Activated CD8-positive, alpha-beta T cell treated with anti-CD3 and anti-CD28 coated beads, Interleukin-2, amount 10 ng/mL, durations not matched to agents 7 days and 5 days (primary cell): ENCODE results near the gene COL16A1. TPM values are rescaled to one million over a fixed set of nuclear protein-coding genes. Genes with fewer than 3 reads are reported as not detected.

Experiments
- ATAC-seq: fragments of 150-1000 bp; cut with Tn5 transposase; one replicate; pipeline ENCODE4 v1.10.0; 2021; ENCODE audit warnings: moderate library complexity
- CTCF ChIA-PET: fragments of 350-600 bp; sonication (Branson Sonifier 250); formaldehyde crosslinking; loops from one replicate; lab custom pipeline; 2021; ENCODE audit warnings: antibody characterized with exemption; lab: Charles Lee
- POLR2A ChIA-PET: fragments of 350-600 bp; sonication (Branson Sonifier 250); formaldehyde crosslinking; loops from one replicate; lab custom pipeline; 2021; ENCODE audit warnings: antibody characterized with exemption; lab: Charles Lee
- DNase-seq: peaks from one replicate; pipeline ENCODE4 v3.0.0-alpha.2; 2020
- H3K27ac Mint-ChIP-seq: one replicate; pipeline ENCODE4 v1.8.0; 2021; ENCODE audit warnings: mild to moderate bottlenecking, mixed read lengths
- H3K27me3 Mint-ChIP-seq: one replicate; pipeline ENCODE4 v1.8.0; 2021; ENCODE audit warnings: low read depth, mixed read lengths
- H3K36me3 Mint-ChIP-seq: one replicate; pipeline ENCODE4 v1.8.0; 2021; ENCODE audit warnings: low read depth, mixed read lengths
- H3K4me1 Mint-ChIP-seq: one replicate; pipeline ENCODE4 v1.8.0; 2021; ENCODE audit warnings: low read depth, mixed read lengths
- H3K4me3 Mint-ChIP-seq: one replicate; pipeline ENCODE4 v1.8.0; 2021; ENCODE audit warnings: mild to moderate bottlenecking, mixed read lengths
- H3K9me3 Mint-ChIP-seq: one replicate; pipeline ENCODE4 v1.8.0; 2022; ENCODE audit warnings: mixed read lengths; ENCODE audit not compliant: insufficient read depth
- total RNA-seq, 2 experiments: library from RNA; stranded (reverse); gene quantifications; one replicate each; pipeline ENCODE4 v1.2.3, GENCODE V29; 2021

Gene COL16A1
- total RNA-seq, 2 experiments from 2014 or later, result not detected

GRCh38 chr1:31669786-31670592 is 33.8 kb downstream of the COL16A1 start:
- POLR2A ChIA-PET, result interaction anchor here (0.6 to 1.0 kb wide), 3 partner anchors 26 to 92 kb away, joined by 3 read pairs; no protein-coding TSS in a partner anchor

GRCh38 chr1:31669433-31669785 is 34.4 kb downstream of the COL16A1 start:
- Mint-ChIP-seq H3K9me3 (no peaks in the 10 kb centered on the region), H3K36me3 (no peaks in the 10 kb centered on the region), H3K4me1 (peaks cover 6% of the 10 kb centered on the region), H3K27me3 (peaks cover 19% of the 10 kb centered on the region), H3K4me3 (no peak overlapping the region), H3K27ac (no peak overlapping the region)
- no peak for ATAC-seq
- ChIA-PET CTCF (interaction anchor here (1.3 to 3.0 kb wide), 4 partner anchors 36 to 119 kb away, joined by 4 to 21 read pairs (median 8); no protein-coding TSS in a partner anchor), POLR2A (interaction anchor here (0.7 kb wide), 1 partner anchor 92 kb away, joined by 3 read pairs; no protein-coding TSS in a partner anchor)
- DNase-seq, result no peak

More at GRCh38 chr1:31669786-31670592, 33.8 kb downstream of the COL16A1 start:
- H3K27ac Mint-ChIP-seq, result no peak overlapping the region
- peak overlapping the region; percentile 7 for H3K4me3 Mint-ChIP-seq
- no peaks in the 10 kb centered on the region for H3K36me3 Mint-ChIP-seq
- peaks cover 6% of the 10 kb centered on the region for H3K4me1 Mint-ChIP-seq
- CTCF ChIA-PET, result interaction anchor here (0.7 to 3.0 kb wide), 6 partner anchors 35 to 1103 kb away, joined by 3 to 21 read pairs (median 5); no protein-coding TSS in a partner anchor
- H3K9me3 Mint-ChIP-seq, result no peaks in the 10 kb centered on the region
- peak; percentile 66 for ATAC-seq
- peaks cover 19% of the 10 kb centered on the region for H3K27me3 Mint-ChIP-seq
- peak; percentile 36 for DNase-seq

- H3K27me3 Mint-ChIP-seq, result peaks cover 19% of the 10 kb centered on the region
- no peak for ATAC-seq
- peaks cover 6% of the 10 kb centered on the region for H3K4me1 Mint-ChIP-seq
- no peak for DNase-seq
- CTCF ChIA-PET, result interaction anchor here (6.7 kb wide), 1 partner anchor 121 kb away, joined by 51 read pairs; no protein-coding TSS in a partner anchor
- no peak overlapping the region for H3K4me3 Mint-ChIP-seq
- POLR2A ChIA-PET, result no interaction called here
- no peak overlapping the region for H3K27ac Mint-ChIP-seq
- H3K36me3 Mint-ChIP-seq, result no peaks in the 10 kb centered on the region
- H3K9me3 Mint-ChIP-seq, result no peaks in the 10 kb centered on the region
These were observed 35.4 kb downstream of the COL16A1 start for GRCh38 chr1:31668303-31668883.

- H3K4me1 Mint-ChIP-seq, result peaks cover 6% of the 10 kb centered on the region
These were observed 36.6 kb downstream of the COL16A1 start for GRCh38 chr1:31667065-31667785.

GRCh38 chr1:31666263-31666963 is 37.4 kb downstream of the COL16A1 start:
- no peak overlapping the region for H3K4me3 Mint-ChIP-seq
- H3K27ac Mint-ChIP-seq, result no peak overlapping the region
- DNase-seq, result no peak
- no peaks in the 10 kb centered on the region for H3K36me3 Mint-ChIP-seq
- ATAC-seq, result no peak
- H3K27me3 Mint-ChIP-seq, result peaks cover 16% of the 10 kb centered on the region
- ChIA-PET POLR2A (no interaction called here), CTCF (interaction anchor here (0.9 to 6.7 kb wide), 4 partner anchors 39 to 123 kb away, joined by 3 to 51 read pairs (median 12); no protein-coding TSS in a partner anchor)
- no peaks in the 10 kb centered on the region for H3K9me3 Mint-ChIP-seq
- peaks cover 6% of the 10 kb centered on the region for H3K4me1 Mint-ChIP-seq

More at GRCh38 chr1:31667065-31667785, 36.6 kb downstream of the COL16A1 start:
- ChIA-PET CTCF (interaction anchor here (3.0 to 6.7 kb wide), 2 partner anchors 78 to 122 kb away, joined by 19 to 51 read pairs; no protein-coding TSS in a partner anchor), POLR2A (no interaction called here)
- Mint-ChIP-seq H3K9me3 (no peaks in the 10 kb centered on the region), H3K36me3 (no peaks in the 10 kb centered on the region), H3K27me3 (peaks cover 19% of the 10 kb centered on the region), H3K4me3 (no peak overlapping the region), H3K27ac (no peak overlapping the region)
- DNase-seq, result no peak
- ATAC-seq, result no peak

- peaks cover 10% of the 10 kb centered on the region for H3K27me3 Mint-ChIP-seq
- H3K36me3 Mint-ChIP-seq, result no peaks in the 10 kb centered on the region
- ATAC-seq (no peak), DNase-seq (no peak)
- no peak overlapping the region for H3K4me3 Mint-ChIP-seq
- H3K9me3 Mint-ChIP-seq, result no peaks in the 10 kb centered on the region
- CTCF ChIA-PET, result interaction anchor here (0.9 to 6.7 kb wide), 4 partner anchors 40 to 124 kb away, joined by 3 to 51 read pairs (median 12); no protein-coding TSS in a partner anchor
- H3K4me1 Mint-ChIP-seq, result peaks cover 3% of the 10 kb centered on the region
- no peak overlapping the region for H3K27ac Mint-ChIP-seq
- POLR2A ChIA-PET, result no interaction called here
These were observed 38.5 kb downstream of the COL16A1 start for GRCh38 chr1:31665234-31665878.

GRCh38 chr1:31664528-31664927 is 39.3 kb downstream of the COL16A1 start:
- DNase-seq, result no peak
- H3K9me3 Mint-ChIP-seq, result no peaks in the 10 kb centered on the region
- H3K27me3 Mint-ChIP-seq, result peaks cover 3% of the 10 kb centered on the region
- H3K27ac Mint-ChIP-seq, result no peak overlapping the region
- ChIA-PET CTCF (interaction anchor here (1.0 to 6.7 kb wide), 5 partner anchors 20 to 125 kb away, joined by 3 to 51 read pairs (median 10); partner anchors contain the start of gene PEF1), POLR2A (no interaction called here)
- H3K36me3 Mint-ChIP-seq, result no peaks in the 10 kb centered on the region
- no peaks in the 10 kb centered on the region for H3K4me1 Mint-ChIP-seq
- ATAC-seq, result no peak
- H3K4me3 Mint-ChIP-seq, result no peak overlapping the region

GRCh38 chr1:31663622-31664452 is 40.0 kb downstream of the COL16A1 start:
- H3K4me1 Mint-ChIP-seq, result no peaks in the 10 kb centered on the region
- POLR2A ChIA-PET, result no interaction called here

GRCh38 chr1:31662463-31662862 is 41.4 kb downstream of the COL16A1 start:
- ChIA-PET CTCF (interaction anchor here (1.0 to 6.7 kb wide), 7 partner anchors 9 to 446 kb away, joined by 3 to 51 read pairs (median 5); partner anchors contain the start of gene PEF1), POLR2A (no interaction called here)
- DNase-seq (no peak), ATAC-seq (no peak)
- Mint-ChIP-seq H3K9me3 (no peaks in the 10 kb centered on the region), H3K27ac (no peak overlapping the region), H3K27me3 (no peaks in the 10 kb centered on the region), H3K4me1 (no peaks in the 10 kb centered on the region), H3K36me3 (no peaks in the 10 kb centered on the region), H3K4me3 (no peak overlapping the region)

More at GRCh38 chr1:31663622-31664452, 40.0 kb downstream of the COL16A1 start:
- H3K4me3 Mint-ChIP-seq, result no peak overlapping the region
- CTCF ChIA-PET, result interaction anchor here (1.0 to 6.7 kb wide), 8 partner anchors 8 to 445 kb away, joined by 3 to 51 read pairs (median 9); partner anchors contain the start of gene PEF1
- no peaks in the 10 kb centered on the region for H3K9me3 Mint-ChIP-seq
- DNase-seq (peak; percentile 59), ATAC-seq (peak; percentile 38)
- no peaks in the 10 kb centered on the region for H3K27me3 Mint-ChIP-seq
- H3K27ac Mint-ChIP-seq, result no peak overlapping the region
- no peaks in the 10 kb centered on the region for H3K36me3 Mint-ChIP-seq

GRCh38 chr1:31661856-31662255 is 42.0 kb downstream of the COL16A1 start:
- POLR2A ChIA-PET, result no interaction called here

More at GRCh38 chr1:31661856-31662255, 42.0 kb downstream of the COL16A1 start:
- no peak for DNase-seq
- CTCF ChIA-PET, result interaction anchor here (1.1 to 6.7 kb wide), 5 partner anchors 17 to 128 kb away, joined by 3 to 51 read pairs (median 10); partner anchors contain the start of gene PEF1
- Mint-ChIP-seq H3K4me1 (no peaks in the 10 kb centered on the region), H3K27me3 (no peaks in the 10 kb centered on the region), H3K4me3 (no peak overlapping the region), H3K36me3 (no peaks in the 10 kb centered on the region), H3K9me3 (no peaks in the 10 kb centered on the region), H3K27ac (no peak overlapping the region)
- no peak for ATAC-seq
